ENCODE measurements around the gene LIN37.
"Not testable (repeated sequence)": the region's sequence is repeated elsewhere in the genome, so short reads cannot be mapped to it uniquely, and the experiment has no call there.

LIN37 gene

GRCh38 chr19:35721374-35721773 lies 27.0 kb upstream of the LIN37 start:
- TF ChIP-seq, protein P1, sequence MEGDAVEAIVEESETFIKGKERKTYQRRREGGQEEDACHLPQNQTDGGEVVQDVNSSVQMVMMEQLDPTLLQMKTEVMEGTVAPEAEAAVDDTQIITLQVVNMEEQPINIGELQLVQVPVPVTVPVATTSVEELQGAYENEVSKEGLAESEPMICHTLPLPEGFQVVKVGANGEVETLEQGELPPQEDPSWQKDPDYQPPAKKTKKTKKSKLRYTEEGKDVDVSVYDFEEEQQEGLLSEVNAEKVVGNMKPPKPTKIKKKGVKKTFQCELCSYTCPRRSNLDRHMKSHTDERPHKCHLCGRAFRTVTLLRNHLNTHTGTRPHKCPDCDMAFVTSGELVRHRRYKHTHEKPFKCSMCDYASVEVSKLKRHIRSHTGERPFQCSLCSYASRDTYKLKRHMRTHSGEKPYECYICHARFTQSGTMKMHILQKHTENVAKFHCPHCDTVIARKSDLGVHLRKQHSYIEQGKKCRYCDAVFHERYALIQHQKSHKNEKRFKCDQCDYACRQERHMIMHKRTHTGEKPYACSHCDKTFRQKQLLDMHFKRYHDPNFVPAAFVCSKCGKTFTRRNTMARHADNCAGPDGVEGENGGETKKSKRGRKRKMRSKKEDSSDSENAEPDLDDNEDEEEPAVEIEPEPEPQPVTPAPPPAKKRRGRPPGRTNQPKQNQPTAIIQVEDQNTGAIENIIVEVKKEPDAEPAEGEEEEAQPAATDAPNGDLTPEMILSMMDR (conservative IDR thresholded peaks at IDR 0.05; ENCODE audit: low read depth, low read length), result no peak
- H3K4me3 ChIP-seq (ENCODE audit: low read depth, low read length), result no peak overlapping the region
- DNase-seq (ENCODE audit: low read depth), result no peak

GRCh38 chr19:35722461-35722860 lies 25.9 kb upstream of the LIN37 start:
- TF ChIP-seq, protein P1 (conservative IDR thresholded peaks at IDR 0.05; ENCODE audit: low read depth, low read length), result no peak
- DNase-seq (ENCODE audit: low read depth), result no peak
- no peak overlapping the region for H3K4me3 ChIP-seq (ENCODE audit: low read depth, low read length)

GRCh38 chr19:35722897-35723296 lies 25.5 kb upstream of the LIN37 start:
- no peak for DNase-seq (ENCODE audit: low read depth)
- TF ChIP-seq, protein P1 (conservative IDR thresholded peaks at IDR 0.05; ENCODE audit: low read depth, low read length), result no peak
- H3K4me3 ChIP-seq (ENCODE audit: low read depth, low read length), result no peak overlapping the region

DNA sequence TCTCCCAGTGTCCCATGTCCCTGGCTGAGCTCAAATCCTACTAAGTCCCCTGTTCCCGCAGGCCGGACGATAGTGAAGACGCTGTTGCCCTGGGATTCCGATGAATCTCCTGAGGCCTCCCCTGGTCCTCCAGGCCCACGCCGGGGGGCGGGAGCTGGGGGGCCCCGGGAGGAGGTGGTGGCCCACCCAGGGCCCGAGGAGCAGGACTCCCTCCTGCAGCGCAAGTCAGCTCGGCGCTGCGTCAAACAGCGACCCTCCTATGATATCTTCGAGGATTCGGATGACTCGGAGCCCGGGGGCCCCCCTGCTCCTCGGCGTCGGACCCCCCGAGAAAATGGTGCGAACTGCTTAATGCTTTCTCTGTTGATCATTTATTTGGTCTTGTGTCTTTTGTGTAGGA lies 24.7 kb upstream of the LIN37 start:
- no peak overlapping the region for H3K4me3 ChIP-seq (ENCODE audit: low read depth, low read length)
- TF ChIP-seq, protein P1 (conservative IDR thresholded peaks at IDR 0.05; ENCODE audit: low read depth, low read length), result no peak
- no peak for DNase-seq (ENCODE audit: low read depth)

GRCh38 chr19:35724132-35724531 lies 24.2 kb upstream of the LIN37 start:
- H3K4me3 ChIP-seq (ENCODE audit: low read depth, low read length); DNase-seq (ENCODE audit: low read depth): not testable (repeated sequence)

- TF ChIP-seq, protein P1 (conservative IDR thresholded peaks at IDR 0.05; ENCODE audit: low read depth, low read length), result no peak
- no peak for DNase-seq (ENCODE audit: low read depth)
- H3K4me3 ChIP-seq (ENCODE audit: low read depth, low read length), result no peak overlapping the region
Observed at GRCh38 chr19:35724560-35724959, 23.8 kb upstream of the LIN37 start.

DNA sequence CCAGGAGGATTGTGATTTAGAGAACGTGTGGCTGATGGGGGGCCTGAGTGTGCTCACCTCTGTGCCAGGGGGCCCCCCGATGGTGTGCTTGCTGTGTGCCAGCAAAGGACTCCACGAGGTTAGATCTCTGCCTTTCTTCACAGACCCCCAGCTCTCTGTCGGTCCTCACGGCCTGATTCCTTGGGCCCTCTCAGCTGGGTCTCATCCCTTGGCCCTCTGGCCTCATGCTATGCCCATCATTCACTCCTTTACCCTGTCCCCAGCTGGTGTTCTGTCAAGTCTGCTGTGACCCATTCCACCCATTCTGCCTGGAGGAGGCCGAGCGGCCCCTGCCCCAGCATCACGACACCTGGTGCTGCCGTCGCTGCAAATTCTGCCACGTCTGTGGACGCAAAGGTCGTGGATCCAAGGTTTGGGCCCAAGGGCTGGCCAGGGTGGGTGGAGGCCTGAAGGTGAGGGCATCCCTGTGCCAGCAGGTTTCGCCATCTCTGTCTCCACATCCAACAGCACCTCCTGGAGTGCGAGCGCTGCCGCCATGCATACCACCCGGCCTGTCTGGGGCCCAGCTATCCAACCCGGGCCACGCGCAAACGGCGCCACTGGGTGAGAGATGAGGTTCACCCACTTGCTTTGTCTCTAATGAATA lies 23.0 kb upstream of the LIN37 start:
- no peak for DNase-seq (ENCODE audit: low read depth)
- TF ChIP-seq, protein P1 (conservative IDR thresholded peaks at IDR 0.05; ENCODE audit: low read depth, low read length), result no peak
- H3K4me3 ChIP-seq (ENCODE audit: low read depth, low read length), result no peak overlapping the region
